Fibroblast of lung (primary cell): ENCODE measurements around the gene SLC25A28. TPM values are rescaled to one million over a fixed set of nuclear protein-coding genes. Genes with fewer than 3 reads are reported as not detected.
A peak's percentile ranks its signal among the peaks of the same experiment; 100 is the strongest.

Experiments
- DNase-seq, 2 donors: peaks; one replicate each; pipeline versions ENCODE4 v3.0.0 to v3.0.0-alpha.2; 2010; ENCODE audit warnings: low read depth in 2 of 2
- H2AFZ ChIP-seq: 2 replicates; pipeline ENCODE4 v1.5.1; 2012; ENCODE audit warnings: low read length, control low read depth, inconsistent platforms
- H3K27ac ChIP-seq: 2 replicates; pipeline ENCODE4 v1.5.1; 2011; ENCODE audit warnings: low read length, control low read depth; ENCODE audit not compliant: insufficient read depth
- H3K27me3 ChIP-seq: 2 replicates; pipeline ENCODE4 v1.5.1; 2011; ENCODE audit warnings: mild to moderate bottlenecking, low read length; ENCODE audit not compliant: control insufficient read depth, insufficient read depth
- H3K36me3 ChIP-seq: 2 replicates; pipeline ENCODE4 v1.5.1; 2011; ENCODE audit warnings: low read length; ENCODE audit not compliant: control insufficient read depth, insufficient read depth
- H3K4me1 ChIP-seq: 2 replicates; pipeline ENCODE4 v1.5.1; 2011; ENCODE audit warnings: low read length; ENCODE audit not compliant: control insufficient read depth, insufficient read depth; ENCODE audit errors: extremely low read depth
- H3K4me2 ChIP-seq: 2 replicates; pipeline ENCODE4 v1.5.1; 2011; ENCODE audit warnings: low read length, control low read depth; ENCODE audit not compliant: insufficient read depth; ENCODE audit errors: extremely low read depth
- H3K4me3 ChIP-seq, 4 experiments: fragments of 200-600 bp in 1 of 4; sonication (generic) in 1 of 4; replicated peaks in 1 of 4; 2 replicates each; pipeline ENCODE4 v1.5.1; 2011 to 2016; ENCODE audit warnings: low read length in 4 of 4, low read depth in 3 of 4, mild to moderate bottlenecking in 3 of 4, control low read depth in 2 of 4, inconsistent platforms in 1 of 4, mixed read lengths in 1 of 4; ENCODE audit not compliant: insufficient read depth in 1 of 4; ENCODE audit errors: control extremely low read depth in 1 of 4
- H3K79me2 ChIP-seq: 2 replicates; pipeline ENCODE4 v1.5.1; 2012; ENCODE audit warnings: mild to moderate bottlenecking, low read length, inconsistent platforms; ENCODE audit not compliant: control insufficient read depth, insufficient read depth
- H3K9ac ChIP-seq: 2 replicates; pipeline ENCODE4 v1.5.1; 2011; ENCODE audit warnings: mild to moderate bottlenecking, low read length, control low read depth; ENCODE audit not compliant: insufficient read depth
- H3K9me3 ChIP-seq: 2 replicates; pipeline ENCODE4 v1.5.1; 2012; ENCODE audit warnings: low read depth, low read length; ENCODE audit not compliant: control insufficient read depth, insufficient read depth
- H4K20me1 ChIP-seq: 2 replicates; pipeline ENCODE4 v1.5.1; 2011; ENCODE audit warnings: low read length; ENCODE audit not compliant: control insufficient read depth, insufficient read depth; ENCODE audit errors: extremely low read depth
- CTCF ChIP-seq, 2 donors: IDR thresholded peaks in 1 of 2; conservative IDR thresholded peaks in 1 of 2; 1 replicate in 1 of 2; 2 replicates in 1 of 2; pipeline ENCODE4 v1.5.1; 2011 to 2012; ENCODE audit warnings: low read length in 2 of 2, control low read depth in 1 of 2, inconsistent platforms in 1 of 2, low read depth in 1 of 2, mild to moderate bottlenecking in 1 of 2
- EZH2 ChIP-seq: IDR thresholded peaks from 2 replicates; pipeline ENCODE4 v1.5.1; 2012; ENCODE audit warnings: low read length, control low read depth, mild to moderate bottlenecking; ENCODE audit errors: missing control alignments
- polyA plus RNA-seq, 2 donors: library from polyadenylated mRNA; depleted of rRNA in 1 of 2; stranded (reverse) in 1 of 2; unstranded in 1 of 2; fragments of >200 nt; gene quantifications; 2 replicates each; pipeline ENCODE4 v1.2.1, GENCODE V29; 2011 to 2012; ENCODE audit warnings: missing spikeins in 1 of 2
- total RNA-seq: library from RNA; depleted of rRNA; stranded (reverse); fragments of >200 nt; gene quantifications from 2 replicates; pipeline ENCODE4 v1.2.1, GENCODE V29; 2014

Gene SLC25A28
- total and polyA plus RNA-seq, 2 donors (not counting 1 experiment from before 2014, with no cell fraction given): 19.8 to 30.7 TPM

GRCh38 chr10:99609186-99609585 lies 11.1 kb downstream of the SLC25A28 start:
- Histone ChIP-seq H3K36me3 (peaks cover 14% of the 10 kb centered on the region), H3K27me3 (no peaks in the 10 kb centered on the region), H4K20me1 (no peaks in the 10 kb centered on the region), H3K9ac (no peak overlapping the region), H3K27ac (no peak overlapping the region), H3K4me2 (no peak overlapping the region), H3K79me2 (no peaks in the 10 kb centered on the region), H3K9me3 (no peaks in the 10 kb centered on the region), H3K4me1 (no peaks in the 10 kb centered on the region), H3K4me3 (no peak overlapping the region), H2AFZ (no peak overlapping the region)
- TF ChIP-seq EZH2 (no peak), CTCF (conservative IDR thresholded peaks at IDR 0.05 in 1 of 2, IDR thresholded peaks at IDR 0.05 in 1 of 2; ENCODE audit: low read depth in 1 of 2, low read length in 2 of 2) (no peak)
- no peak for DNase-seq

- H3K27ac ChIP-seq: no peak overlapping the region
- H2AFZ ChIP-seq: no peak overlapping the region
- no peak overlapping the region for H3K4me3 ChIP-seq
- H3K4me1 ChIP-seq: no peaks in the 10 kb centered on the region
- no peaks in the 10 kb centered on the region for H4K20me1 ChIP-seq
- H3K4me2 ChIP-seq: no peak overlapping the region
- TF ChIP-seq EZH2 (no peak), CTCF (conservative IDR thresholded peaks at IDR 0.05 in 1 of 2, IDR thresholded peaks at IDR 0.05 in 1 of 2; ENCODE audit: low read depth in 1 of 2, low read length in 2 of 2) (no peak)
- no peaks in the 10 kb centered on the region for H3K27me3 ChIP-seq
- DNase-seq: peak in 1 of 2 donors; percentile 8
- no peaks in the 10 kb centered on the region for H3K9me3 ChIP-seq
- no peaks in the 10 kb centered on the region for H3K79me2 ChIP-seq
- no peak overlapping the region for H3K9ac ChIP-seq
- no peaks in the 10 kb centered on the region for H3K36me3 ChIP-seq
Measured at GRCh38 chr10:99605351-99605750, 14.9 kb downstream of the SLC25A28 start.

GRCh38 chr10:99604862-99605261 lies 15.4 kb downstream of the SLC25A28 start:
- Histone ChIP-seq H3K4me1 (no peaks in the 10 kb centered on the region), H3K4me2 (no peak overlapping the region), H3K9me3 (no peaks in the 10 kb centered on the region), H3K27ac (no peak overlapping the region), H3K27me3 (no peaks in the 10 kb centered on the region), H3K79me2 (no peaks in the 10 kb centered on the region), H2AFZ (no peak overlapping the region), H3K4me3 (no peak overlapping the region), H3K36me3 (no peaks in the 10 kb centered on the region), H3K9ac (no peak overlapping the region), H4K20me1 (no peaks in the 10 kb centered on the region)
- no peak for DNase-seq
- no peak for TF ChIP-seq EZH2
- TF ChIP-seq CTCF (conservative IDR thresholded peaks at IDR 0.05 in 1 of 2, IDR thresholded peaks at IDR 0.05 in 1 of 2; ENCODE audit: low read depth in 1 of 2, low read length in 2 of 2): no peak
